Heart left ventricle (tissue), 16 donors: ENCODE results near the gene RNF150. TPM values are rescaled to one million over a fixed set of nuclear protein-coding genes. Genes with fewer than 3 reads are reported as not detected.
A peak's percentile ranks its signal among the peaks of the same experiment; 100 is the strongest.

Experiments used
- ATAC-seq, 4 donors: fragments of 200-7000 bp; cut with Tn5 transposase; one replicate each; pipeline ENCODE4 v1.9.1; 2020 to 2022; ENCODE audit warnings: moderate library complexity in 4 of 4, mild to moderate bottlenecking in 3 of 4, moderate number of reproducible peaks in 1 of 4
- DNase-seq, 5 donors: peaks; one replicate each; pipeline ENCODE4 v3.0.0-alpha.2; 2020
- H3K27ac ChIP-seq, 12 donors: fragments of 200-600 bp; sonication (generic) in 4 of 12; one replicate each; pipeline versions ENCODE4 v1.5.0 to v1.8.0; 2016 to 2022; ENCODE audit warnings: mild to moderate bottlenecking in 2 of 12
- H3K27me3 ChIP-seq, 9 donors: fragments of 200-600 bp; sonication (generic) in 2 of 9; one replicate each; pipeline versions ENCODE4 v1.5.1 to v1.8.0; 2016 to 2022; ENCODE audit warnings: mild to moderate bottlenecking in 3 of 9
- H3K36me3 ChIP-seq, 9 donors: fragments of 200-600 bp; sonication (generic) in 2 of 9; one replicate each; pipeline versions ENCODE4 v1.5.0 to v1.8.0; 2018 to 2022; ENCODE audit warnings: mild to moderate bottlenecking in 2 of 9
- H3K4me1 ChIP-seq, 12 donors: fragments of 200-600 bp; sonication (generic) in 4 of 12; one replicate each; pipeline versions ENCODE4 v1.5.0 to v1.8.0; 2016 to 2022; ENCODE audit warnings: mild to moderate bottlenecking in 3 of 12
- H3K4me3 ChIP-seq, 12 donors: fragments of 200-600 bp; sonication (generic) in 4 of 12; one replicate each; pipeline versions ENCODE4 v1.5.0 to v1.8.0; 2017 to 2022; ENCODE audit warnings: mild to moderate bottlenecking in 9 of 12, moderate library complexity in 4 of 12
- H3K9me3 ChIP-seq, 12 donors: fragments of 200-600 bp; sonication (generic) in 4 of 12; one replicate each; pipeline versions ENCODE4 v1.5.0 to v1.8.0; 2016 to 2022; ENCODE audit warnings: mild to moderate bottlenecking in 1 of 12
- POLR2A ChIP-seq, 2 donors: fragments of 450-650 bp; IDR thresholded peaks; one replicate each; pipeline ENCODE4 v1.6.1; 2017; ENCODE audit warnings: antibody characterized with exemption in 2 of 2, mild to moderate bottlenecking in 2 of 2, moderate library complexity in 2 of 2
- WGBS, 4 donors: extraction: QIAGEN DNeasy Blood & Tissue Kit in 2 of 4; methylation state at CpG; one replicate each; pipeline versions ENCODE4 v1.1.5 to v1.1.7; 2013 to 2018; 5-methylcytosine and 5-hydroxymethylcytosine counted together
- intact Hi-C, 10 donors: fragments of 100-400 bp; cut with DNase I; formaldehyde crosslinking; loops; one replicate each; pipeline versions ENCODE4 v1.11.1 to v1.14.2; 2022
- polyA plus RNA-seq, 2 donors: library from polyadenylated mRNA; stranded (reverse); fragments of 200-250 nt; gene quantifications; one replicate each; pipeline ENCODE4 v1.2.3, GENCODE V29; 2013
- total RNA-seq, 9 donors: library from RNA; depleted of rRNA in 2 of 9; stranded (reverse); fragments of >200 nt in 2 of 9; fragmentation: NEBNext Ultra II Directional in 3 of 9; extraction: Animal tissue kit (Norgen Biotek cat#: 25700) in 3 of 9; gene quantifications; one replicate each; pipeline versions ENCODE4 v1.1.0 to v1.2.4, GENCODE V29; 2016 to 2023
- TF ChIP-seq, protein P1 (sequence below), 12 donors: fragments of 200-600 bp; sonication (generic) in 4 of 12; IDR thresholded peaks; one replicate each; pipeline versions ENCODE4 v1.5.0 to v1.8.0; 2018 to 2022; ENCODE audit warnings: antibody characterized with exemption in 12 of 12, mild to moderate bottlenecking in 5 of 12
- donor health status: ischemic (EF 13 %, LVEDD 7.1; RV severe dilation, severe dysfunction).
- donor health status: healthy with polysubstance abuse.
- donor health status: DM: no; HTN: yes; CAD: no.
- donor health status: DM: no; HTN: no; CAD: no.
- donor health status: ischemic (EF 25% LVEDD 6.9; RV normal size, moderate dysfunction).
- donor health status: ischemic (EF 25% LVEDD 5.7; RV mildly dilated, moderate dysfunction).
- donor health status: healthy.
- donor health status: DM: yes; HTN: yes; CAD: no.
- donor health status: ischemic (EF 35%, LVEDD 5.7; RV mildly dilated, moderate dysfunction).
- donor health status: nonischemic (EF 11% LVEDD 7.7; RV severe dilation, severe dysfunction).
- donor health status: DM: yes; HTN: yes; CAD: no.
- donor health status: PGD.
- donor health status: ischemic (EF 29% LVEDD 5.4; RV normal size, mild dysfunction).
- donor health status: nonischemic (EF 23%, LVEDD 6.1; RV moderate dilation, normal function).

Gene RNF150
- total and polyA plus RNA-seq, 11 donors: 11.9 to 146 (median 72.5) TPM

DNA sequence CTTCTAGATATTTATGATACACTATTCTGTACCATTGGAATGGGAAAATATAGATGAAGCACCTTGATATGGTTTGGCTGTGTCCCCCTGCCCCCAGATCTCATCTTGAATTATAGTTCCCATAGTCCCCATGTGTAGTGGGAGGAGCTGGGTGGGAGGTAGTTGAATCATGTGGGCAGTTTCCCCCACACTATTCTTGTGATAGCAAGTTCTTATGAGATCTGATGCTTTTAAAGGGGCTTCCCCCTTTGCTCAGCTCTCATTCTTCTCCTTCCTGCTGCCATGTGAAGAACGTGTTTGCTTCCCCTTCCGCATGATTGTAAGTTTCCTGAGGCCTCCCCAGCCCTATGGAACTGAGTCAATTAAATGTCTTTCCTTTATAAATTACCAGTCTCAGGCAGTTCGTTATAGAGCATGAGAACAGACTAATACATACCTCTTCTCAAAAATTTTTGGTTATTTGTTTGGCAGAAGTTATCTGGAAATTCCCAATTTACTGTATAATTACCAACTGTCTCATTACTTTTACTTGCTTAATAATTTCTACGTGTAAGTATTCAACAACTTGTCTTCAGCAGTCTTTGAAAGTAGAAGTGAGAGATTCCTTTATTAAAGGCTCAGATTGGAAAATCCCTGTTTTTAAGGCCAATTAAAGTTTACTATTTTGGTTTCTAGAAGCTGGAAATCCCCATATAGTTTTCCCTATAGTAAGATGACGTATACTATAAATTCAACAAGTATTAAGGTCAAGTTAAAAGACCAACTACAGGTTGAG lies 152.7 kb downstream of the RNF150 start:
- ATAC-seq: no peak
- WGBS, 4 donors: 73 to 80% (median 76%) methylated on average over 5 of the region's 5 CpGs
- no peak overlapping the region for H3K4me3 ChIP-seq
- intact Hi-C loops: loop anchor here in 5 of 10 donors (5.0 to 10.0 kb wide), 3 partner anchors 48 to 152 kb away; partner anchors contain the start of gene RNF150 (in 1 of the 5)
- peak overlapping the region in 5 of 12 donors; percentile 1 to 37 (median 7) for H3K27ac ChIP-seq
- TF ChIP-seq POLR2A (IDR thresholded peaks at IDR 0.05): no peak
- TF ChIP-seq, protein P1, sequence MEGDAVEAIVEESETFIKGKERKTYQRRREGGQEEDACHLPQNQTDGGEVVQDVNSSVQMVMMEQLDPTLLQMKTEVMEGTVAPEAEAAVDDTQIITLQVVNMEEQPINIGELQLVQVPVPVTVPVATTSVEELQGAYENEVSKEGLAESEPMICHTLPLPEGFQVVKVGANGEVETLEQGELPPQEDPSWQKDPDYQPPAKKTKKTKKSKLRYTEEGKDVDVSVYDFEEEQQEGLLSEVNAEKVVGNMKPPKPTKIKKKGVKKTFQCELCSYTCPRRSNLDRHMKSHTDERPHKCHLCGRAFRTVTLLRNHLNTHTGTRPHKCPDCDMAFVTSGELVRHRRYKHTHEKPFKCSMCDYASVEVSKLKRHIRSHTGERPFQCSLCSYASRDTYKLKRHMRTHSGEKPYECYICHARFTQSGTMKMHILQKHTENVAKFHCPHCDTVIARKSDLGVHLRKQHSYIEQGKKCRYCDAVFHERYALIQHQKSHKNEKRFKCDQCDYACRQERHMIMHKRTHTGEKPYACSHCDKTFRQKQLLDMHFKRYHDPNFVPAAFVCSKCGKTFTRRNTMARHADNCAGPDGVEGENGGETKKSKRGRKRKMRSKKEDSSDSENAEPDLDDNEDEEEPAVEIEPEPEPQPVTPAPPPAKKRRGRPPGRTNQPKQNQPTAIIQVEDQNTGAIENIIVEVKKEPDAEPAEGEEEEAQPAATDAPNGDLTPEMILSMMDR (IDR thresholded peaks at IDR 0.05): no peak
- H3K27me3 ChIP-seq: no peaks in the 10 kb centered on the region
- H3K36me3 ChIP-seq: no peaks in the 10 kb centered on the region
- DNase-seq: no peak
- H3K4me1 ChIP-seq: peaks cover 0 to 45% (median 15%) of the 10 kb centered on the region in 12 donors
- H3K9me3 ChIP-seq: peaks cover 0 to 3% (median 0%) of the 10 kb centered on the region in 12 donors

GRCh38 chr4:140976768-140977167 lies 156.5 kb downstream of the RNF150 start:
- 29 to 40% (median 35%) methylated on average over 2 of the region's 2 CpGs for WGBS, 4 donors
- no peak for TF ChIP-seq POLR2A (IDR thresholded peaks at IDR 0.05)
- TF ChIP-seq, protein P1 (IDR thresholded peaks at IDR 0.05): no peak
- Histone ChIP-seq H3K36me3 (no peaks in the 10 kb centered on the region), H3K9me3 (no peaks in the 10 kb centered on the region), H3K27me3 (no peaks in the 10 kb centered on the region), H3K4me1 (peaks cover 0 to 21% (median 4%) of the 10 kb centered on the region in 12 donors), H3K27ac (no peak overlapping the region), H3K4me3 (no peak overlapping the region)
- DNase-seq (no peak), ATAC-seq (no peak)
- intact Hi-C loops: no loop called here

GRCh38 chr4:140971077-140971792 lies 162.0 kb downstream of the RNF150 start:
- WGBS, 4 donors: 21 to 39% (median 27%) methylated on average over 3 of the region's 3 CpGs

More at GRCh38 chr4:140971077-140971792, 162.0 kb downstream of the RNF150 start:
- no peak for TF ChIP-seq POLR2A (IDR thresholded peaks at IDR 0.05)
- TF ChIP-seq, protein P1 (IDR thresholded peaks at IDR 0.05): no peak
- peaks cover 0 to 28% (median 11%) of the 10 kb centered on the region in 12 donors for H3K4me1 ChIP-seq
- ATAC-seq: peak; percentile 62 to 74 (median 72)
- no peak overlapping the region for H3K4me3 ChIP-seq
- no peaks in the 10 kb centered on the region for H3K27me3 ChIP-seq
- intact Hi-C loops: no loop called here
- H3K36me3 ChIP-seq: peaks cover 0 to 7% (median 0%) of the 10 kb centered on the region in 9 donors
- no peaks in the 10 kb centered on the region for H3K9me3 ChIP-seq
- H3K27ac ChIP-seq: peak overlapping the region in 6 of 12 donors; percentile 9 to 59 (median 48)
- peak in 2 of 5 donors; percentile 25 to 32 for DNase-seq
